ENCODE results near the gene ZDHHC14. TPM values are rescaled to one million over a fixed set of nuclear protein-coding genes. Genes with fewer than 3 reads are reported as not detected.

The ZDHHC14 gene
- total RNA-seq, 4 donors from 2014 or later, result 7.3 to 14.4 (median 8.1) TPM

DNA sequence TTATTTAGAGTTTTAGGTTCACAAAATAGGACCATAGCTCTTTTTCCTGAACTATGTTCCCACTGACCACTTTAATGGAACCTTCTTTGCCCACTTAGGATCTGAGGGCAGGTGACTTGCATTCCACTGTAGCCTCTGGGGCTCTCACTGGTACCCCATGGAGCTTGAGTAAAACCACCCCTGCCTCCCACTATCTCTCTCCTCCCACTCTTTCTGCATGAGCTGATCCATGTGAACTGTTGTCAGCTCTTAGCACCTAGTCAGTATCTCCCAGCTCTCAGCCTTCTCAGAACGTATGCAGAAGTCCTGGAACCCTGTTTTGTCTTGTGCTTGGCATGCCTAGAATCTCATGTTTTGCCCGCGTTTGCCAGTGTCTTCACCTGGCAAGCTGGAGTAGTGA lies 241.4 kb downstream of the ZDHHC14 start:
- 95% methylated on average over 2 to 3 of the region's 3 CpGs for WGBS, 2 donors (ENCODE audit: low coverage in 1 of 2)
- H3K9me3 ChIP-seq, result peaks cover 0 to 5% (median 0%) of the 10 kb centered on the region in 3 donors
- H3K36me3 ChIP-seq, result no peaks in the 10 kb centered on the region
- ATAC-seq, result no peak
- TF ChIP-seq POLR2A (IDR thresholded peaks at IDR 0.05) (no peak), POLR2AphosphoS5 (IDR thresholded peaks at IDR 0.05) (no peak), EP300 (IDR thresholded peaks at IDR 0.05) (no peak)
- TF ChIP-seq, protein P1, sequence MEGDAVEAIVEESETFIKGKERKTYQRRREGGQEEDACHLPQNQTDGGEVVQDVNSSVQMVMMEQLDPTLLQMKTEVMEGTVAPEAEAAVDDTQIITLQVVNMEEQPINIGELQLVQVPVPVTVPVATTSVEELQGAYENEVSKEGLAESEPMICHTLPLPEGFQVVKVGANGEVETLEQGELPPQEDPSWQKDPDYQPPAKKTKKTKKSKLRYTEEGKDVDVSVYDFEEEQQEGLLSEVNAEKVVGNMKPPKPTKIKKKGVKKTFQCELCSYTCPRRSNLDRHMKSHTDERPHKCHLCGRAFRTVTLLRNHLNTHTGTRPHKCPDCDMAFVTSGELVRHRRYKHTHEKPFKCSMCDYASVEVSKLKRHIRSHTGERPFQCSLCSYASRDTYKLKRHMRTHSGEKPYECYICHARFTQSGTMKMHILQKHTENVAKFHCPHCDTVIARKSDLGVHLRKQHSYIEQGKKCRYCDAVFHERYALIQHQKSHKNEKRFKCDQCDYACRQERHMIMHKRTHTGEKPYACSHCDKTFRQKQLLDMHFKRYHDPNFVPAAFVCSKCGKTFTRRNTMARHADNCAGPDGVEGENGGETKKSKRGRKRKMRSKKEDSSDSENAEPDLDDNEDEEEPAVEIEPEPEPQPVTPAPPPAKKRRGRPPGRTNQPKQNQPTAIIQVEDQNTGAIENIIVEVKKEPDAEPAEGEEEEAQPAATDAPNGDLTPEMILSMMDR (IDR thresholded peaks at IDR 0.05), result no peak
- no peaks in the 10 kb centered on the region for H3K4me1 ChIP-seq
- no peaks in the 10 kb centered on the region for H3K27me3 ChIP-seq
- H3K27ac ChIP-seq, result no peak overlapping the region
- no peak overlapping the region for H3K4me3 ChIP-seq

GRCh38 chr6:157625111-157625510 lies 244.1 kb downstream of the ZDHHC14 start:
- no peak for ATAC-seq
- Histone ChIP-seq H3K27ac (no peak overlapping the region), H3K36me3 (no peaks in the 10 kb centered on the region), H3K9me3 (no peaks in the 10 kb centered on the region), H3K27me3 (no peaks in the 10 kb centered on the region), H3K4me3 (no peak overlapping the region), H3K4me1 (no peaks in the 10 kb centered on the region)
- TF ChIP-seq, protein P1 (IDR thresholded peaks at IDR 0.05), result no peak
- no peak for TF ChIP-seq POLR2AphosphoS5 (IDR thresholded peaks at IDR 0.05)
- 89 to 100% methylated on average over 2 to 7 of the region's 7 CpGs for WGBS, 2 donors (ENCODE audit: low coverage in 1 of 2)

GRCh38 chr6:157625764-157626163 lies 244.8 kb downstream of the ZDHHC14 start:
- no peaks in the 10 kb centered on the region for H3K27me3 ChIP-seq
- no peak for TF ChIP-seq EP300 (IDR thresholded peaks at IDR 0.05)
- TF ChIP-seq POLR2AphosphoS5 (IDR thresholded peaks at IDR 0.05), result no peak
- TF ChIP-seq, protein P1 (IDR thresholded peaks at IDR 0.05), result no peak
- TF ChIP-seq POLR2A (IDR thresholded peaks at IDR 0.05), result no peak
- WGBS, 2 donors (ENCODE audit: low coverage in 1 of 2), result 55 to 60% methylated on average over 9 to 10 of the region's 10 CpGs
- H3K27ac ChIP-seq, result no peak overlapping the region
- H3K36me3 ChIP-seq, result no peaks in the 10 kb centered on the region
- ATAC-seq, result no peak
- no peaks in the 10 kb centered on the region for H3K9me3 ChIP-seq
- H3K4me3 ChIP-seq, result no peak overlapping the region
- H3K4me1 ChIP-seq, result no peaks in the 10 kb centered on the region

DNA sequence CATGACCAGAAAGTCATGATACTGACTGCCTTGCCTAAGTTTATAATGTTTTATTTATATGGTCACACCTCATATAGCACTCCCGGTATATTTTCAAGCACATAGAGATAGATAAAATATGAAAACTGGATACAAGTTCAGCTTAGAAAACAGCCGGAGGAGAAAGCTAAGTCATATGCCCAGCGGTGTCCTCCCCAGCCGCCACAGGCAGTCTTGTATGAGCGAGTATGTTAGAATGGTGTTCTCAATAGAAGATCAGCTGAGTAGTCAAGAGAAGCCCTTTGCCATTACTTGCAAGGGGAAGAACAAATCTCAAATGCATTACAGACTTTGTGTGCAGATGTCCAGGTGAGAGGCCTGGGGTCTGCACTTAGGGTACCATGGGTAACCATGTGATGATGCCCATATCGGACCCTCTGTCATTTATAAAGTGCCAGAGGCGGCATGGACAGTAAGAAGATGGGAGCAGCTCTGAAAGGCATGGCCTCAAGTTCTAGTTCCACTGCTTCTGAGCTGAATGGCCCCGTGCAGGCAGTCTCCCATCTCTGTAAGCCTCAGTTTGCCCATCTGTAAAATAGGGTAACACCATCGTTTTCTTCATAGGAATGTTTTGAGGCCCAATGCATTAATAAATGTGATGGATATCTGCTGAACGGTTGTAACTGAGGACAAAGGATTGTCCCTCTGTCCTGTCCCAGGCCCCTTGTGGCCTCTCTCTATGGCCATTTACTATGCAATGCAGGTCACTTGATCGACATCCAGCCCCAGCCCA lies 246.4 kb downstream of the ZDHHC14 start:
- Histone ChIP-seq H3K4me1 (no peaks in the 10 kb centered on the region), H3K9me3 (no peaks in the 10 kb centered on the region), H3K27me3 (no peaks in the 10 kb centered on the region), H3K27ac (no peak overlapping the region), H3K36me3 (no peaks in the 10 kb centered on the region), H3K4me3 (no peak overlapping the region)
- WGBS, 2 donors (ENCODE audit: low coverage in 1 of 2), result 90 to 96% methylated on average over 8 to 10 of the region's 11 CpGs
- no peak for TF ChIP-seq EP300 (IDR thresholded peaks at IDR 0.05)
- TF ChIP-seq POLR2A (IDR thresholded peaks at IDR 0.05), result no peak
- TF ChIP-seq, protein P1 (IDR thresholded peaks at IDR 0.05), result no peak
- TF ChIP-seq POLR2AphosphoS5 (IDR thresholded peaks at IDR 0.05), result no peak
- no peak for ATAC-seq

GRCh38 chr6:157628463-157628862 lies 247.5 kb downstream of the ZDHHC14 start:
- ATAC-seq, result no peak
- no peaks in the 10 kb centered on the region for H3K27me3 ChIP-seq
- 86 to 87% methylated on average over 9 to 11 of the region's 11 CpGs for WGBS, 2 donors (ENCODE audit: low coverage in 1 of 2)

More at GRCh38 chr6:157628463-157628862, 247.5 kb downstream of the ZDHHC14 start:
- H3K9me3 ChIP-seq, result no peaks in the 10 kb centered on the region
- TF ChIP-seq POLR2AphosphoS5 (IDR thresholded peaks at IDR 0.05) (no peak), EP300 (IDR thresholded peaks at IDR 0.05) (no peak), POLR2A (IDR thresholded peaks at IDR 0.05) (no peak)
- H3K4me3 ChIP-seq, result no peak overlapping the region
- no peaks in the 10 kb centered on the region for H3K4me1 ChIP-seq
- peaks cover 0 to 5% of the 10 kb centered on the region in 2 donors for H3K36me3 ChIP-seq
- no peak overlapping the region for H3K27ac ChIP-seq
